ENCODE measurements around the gene MAP3K12.

The MAP3K12 gene

GRCh38 chr12:53508534-53509170, 9.4 kb upstream of the MAP3K12 start:
- DNase-seq = peak; percentile 29

- no peak for DNase-seq
These were observed 8.3 kb upstream of the MAP3K12 start for GRCh38 chr12:53507603-53507885.

- DNase-seq = no peak
These were observed 7.8 kb upstream of the MAP3K12 start, which contains the start of gene NPFF for GRCh38 chr12:53506881-53507602. TSS of gene NPFF (minus strand) at chr12:53507484. CDS start at chr12:53507474, 10 bp downstream.

GRCh38 chr12:53506450-53506785, 7.2 kb upstream of the MAP3K12 start:
- DNase-seq = no peak

- DNase-seq = no peak
These were observed 6.5 kb upstream of the MAP3K12 start for GRCh38 chr12:53505555-53506449.

- DNase-seq = no peak
These were observed 5.8 kb upstream of the MAP3K12 start for GRCh38 chr12:53505086-53505485.

GRCh38 chr12:53504004-53504920, 5.0 kb upstream of the MAP3K12 start:
- no peak for DNase-seq

GRCh38 chr12:53502983-53503728, 3.9 kb upstream of the MAP3K12 start:
- no peak for DNase-seq

- no peak for DNase-seq
These were observed 3.1 kb upstream of the MAP3K12 start for GRCh38 chr12:53502331-53502730.

GRCh38 chr12:53501615-53502181, 2.4 kb upstream of the MAP3K12 start:
- DNase-seq = no peak

GRCh38 chr12:53500776-53501614, 1.7 kb upstream of the MAP3K12 start, which contains the start of gene TARBP2:
TSS of gene TARBP2 (plus strand) at chr12:53501283. CDS start at chr12:53501409, 126 bp downstream.
- DNase-seq = peak; percentile 90

GRCh38 chr12:53500142-53500775, 1.0 kb upstream of the MAP3K12 start:
- no peak for DNase-seq

GRCh38 chr12:53498235-53498630, 1.0 kb downstream of the MAP3K12 start:
- DNase-seq = no peak

GRCh38 chr12:53497461-53497860, 1.8 kb downstream of the MAP3K12 start:
- no peak for DNase-seq

GRCh38 chr12:53496752-53497032, 2.6 kb downstream of the MAP3K12 start:
- no peak for DNase-seq

- DNase-seq = no peak
These were observed 3.1 kb downstream of the MAP3K12 start for GRCh38 chr12:53495903-53496751.

GRCh38 chr12:53493610-53494391, 5.5 kb downstream of the MAP3K12 start:
- DNase-seq = no peak

- peak; percentile 74 for DNase-seq
These were observed 6.2 kb downstream of the MAP3K12 start for GRCh38 chr12:53492830-53493609.

All from NCI-H1105 (cell line).